DMS 273 treated with DMSO at 0.1 percent for 48 hours (cell line): ENCODE results near the gene KIAA0232.

Source experiments
- DNase-seq: peaks from one replicate; lab custom pipeline; 2025; lab: John Stamatoyannopoulos, UW

KIAA0232 gene

DNA sequence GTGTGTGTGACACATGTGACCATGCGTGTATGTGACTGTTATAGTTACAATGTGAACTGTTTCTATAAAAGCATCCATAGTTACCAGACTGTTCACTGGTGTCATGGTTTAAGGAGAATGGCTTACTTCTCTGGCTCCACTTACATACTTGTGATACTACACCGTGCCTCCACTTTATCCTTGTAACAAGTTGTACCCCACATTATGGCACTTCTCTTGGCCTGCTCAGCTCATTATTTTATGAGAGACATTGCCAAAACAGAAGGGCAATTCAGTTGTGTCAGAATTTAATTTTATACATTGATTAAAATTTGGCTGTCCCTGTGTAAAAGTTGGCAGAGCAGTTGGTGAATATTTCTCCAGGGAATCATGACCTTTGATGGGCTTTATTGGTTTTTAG is 64.7 kb downstream of the KIAA0232 start:
- DNase-seq = no peak

DNA sequence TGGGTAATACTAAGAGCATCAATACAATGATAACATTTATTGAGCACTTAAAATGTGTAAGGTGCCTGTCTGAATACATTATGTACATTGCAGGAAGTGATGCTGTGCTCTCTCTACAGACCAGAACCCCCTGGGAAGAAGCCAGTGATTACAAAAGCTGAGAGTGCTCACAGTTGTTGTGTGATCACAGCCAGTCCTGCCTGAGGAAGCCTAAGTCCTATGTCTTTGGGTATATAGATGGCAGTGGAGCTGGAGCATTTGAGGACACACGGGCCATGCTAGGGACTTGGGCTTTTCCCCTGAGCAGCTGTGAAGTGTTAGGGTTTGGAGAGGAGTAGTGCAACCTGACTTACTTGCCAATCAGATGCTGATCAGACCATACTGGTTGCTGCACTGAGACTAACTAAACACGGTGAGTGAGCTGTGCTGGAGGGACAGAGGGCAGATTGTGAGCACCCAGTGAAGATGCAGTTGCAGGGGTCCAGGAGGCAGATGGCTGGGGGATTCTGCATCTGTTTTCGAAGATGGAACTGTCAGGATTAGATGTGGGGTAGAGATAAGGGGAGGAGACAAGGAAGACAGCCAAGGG is 66.3 kb downstream of the KIAA0232 start:
- DNase-seq = no peak

DNA sequence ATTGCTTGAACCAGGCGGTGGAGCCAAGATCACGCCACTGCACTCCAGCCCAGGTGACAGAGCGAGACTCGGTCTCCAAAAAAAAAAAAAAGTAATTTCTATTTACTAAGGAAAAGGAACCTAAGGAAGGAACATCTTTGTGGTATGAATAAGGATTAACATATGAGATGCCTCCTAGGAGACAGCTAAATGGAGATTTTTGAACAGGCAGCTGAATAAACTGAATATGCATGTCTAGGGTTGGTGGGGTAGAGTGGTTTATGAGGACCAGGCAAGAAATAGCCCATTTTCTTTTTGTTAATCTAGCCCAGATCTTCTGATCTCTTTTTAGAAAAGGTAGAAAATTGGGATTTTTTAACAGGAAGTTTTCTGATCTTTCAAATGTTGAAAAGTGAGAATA is 67.2 kb downstream of the KIAA0232 start:
- DNase-seq = no peak

DNA sequence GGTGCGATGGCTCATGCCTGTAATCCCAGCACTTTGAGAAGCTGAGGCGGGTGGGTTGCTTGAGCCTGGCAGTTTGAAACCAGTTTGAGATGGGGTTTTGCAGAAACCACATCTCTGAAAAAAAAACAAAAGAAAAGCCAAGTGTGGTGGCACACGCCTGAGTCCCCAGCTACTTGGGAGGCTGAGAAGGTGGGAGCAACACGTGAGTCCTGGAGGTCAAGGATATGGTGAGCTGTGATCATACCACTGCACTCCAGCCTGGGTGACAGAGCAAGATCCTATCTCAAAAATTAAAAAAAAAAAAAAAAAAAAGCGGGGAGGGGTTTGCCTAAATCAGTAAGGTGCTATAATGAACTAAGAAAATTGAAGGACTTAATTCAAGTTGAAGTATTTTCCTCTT is 68.9 kb downstream of the KIAA0232 start:
- DNase-seq = no peak

DNA sequence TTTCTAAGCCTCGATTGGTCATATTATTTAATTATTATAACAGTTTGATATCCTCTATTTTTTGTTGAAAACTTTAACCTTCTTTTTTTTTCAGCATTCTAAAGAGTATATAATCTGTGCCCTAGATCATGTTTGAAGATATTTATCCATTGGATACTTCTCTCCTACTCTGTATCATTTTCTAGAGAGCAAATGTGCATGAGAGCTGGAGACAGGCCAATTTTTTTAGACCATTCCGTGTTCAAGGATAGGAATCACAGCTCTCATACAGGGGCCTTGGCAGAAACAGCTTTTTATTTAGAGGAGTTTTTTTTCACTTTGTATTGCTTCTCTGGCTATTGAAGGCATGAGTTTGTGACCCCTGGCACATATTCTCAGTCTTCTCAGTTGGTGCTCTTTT is 69.4 kb downstream of the KIAA0232 start:
- no peak for DNase-seq

DNA sequence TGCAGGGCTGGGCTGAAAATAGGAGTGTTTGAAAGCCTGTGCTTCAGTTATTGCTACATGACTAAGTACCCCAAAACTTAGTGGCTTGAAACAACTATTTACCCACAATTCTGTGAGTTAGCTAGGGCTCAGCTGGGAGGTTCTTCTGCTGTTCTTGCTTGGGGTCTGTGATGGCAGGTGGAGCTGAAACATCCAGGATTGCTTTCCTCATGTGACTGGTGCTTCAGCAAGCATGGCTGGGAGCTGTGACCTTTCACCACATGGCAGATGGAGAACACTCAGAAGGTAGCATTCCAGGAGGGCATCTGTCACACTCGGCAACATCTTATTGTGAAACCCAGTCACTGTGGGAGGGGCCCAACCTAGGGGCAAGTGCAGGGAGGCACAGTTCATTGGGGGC is 70.1 kb downstream of the KIAA0232 start:
- DNase-seq = no peak

DNA sequence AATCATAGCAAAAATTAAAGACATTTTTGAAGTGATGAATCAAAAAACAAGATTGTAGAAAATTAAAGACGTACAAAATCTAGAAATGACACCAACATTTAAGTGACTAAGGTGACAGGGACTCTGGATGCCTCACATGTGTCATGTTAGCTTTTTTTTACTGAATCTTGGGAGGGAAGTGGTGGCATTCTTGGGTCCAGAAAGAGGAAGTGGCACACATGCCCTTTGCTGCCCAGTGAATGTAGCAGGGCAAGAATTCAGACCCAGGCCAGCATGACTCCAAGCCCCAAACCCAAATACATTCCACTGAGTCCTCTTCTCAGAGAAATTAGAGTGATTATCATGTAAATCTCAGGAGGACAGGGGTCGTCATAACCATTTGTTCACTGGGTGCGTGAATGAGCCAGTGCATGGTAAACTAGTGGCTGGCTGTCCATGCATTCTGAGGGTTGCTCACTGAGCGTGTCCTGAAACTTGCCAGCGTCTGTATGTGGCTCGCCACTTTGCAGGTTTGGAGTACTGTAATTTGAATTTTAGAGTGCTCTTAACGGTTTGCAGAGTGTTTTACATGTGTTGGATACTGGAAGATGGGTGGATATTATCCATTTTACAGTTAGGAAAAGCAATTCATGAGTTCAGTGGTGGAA is 71.7 kb downstream of the KIAA0232 start:
- DNase-seq = no peak

DNA sequence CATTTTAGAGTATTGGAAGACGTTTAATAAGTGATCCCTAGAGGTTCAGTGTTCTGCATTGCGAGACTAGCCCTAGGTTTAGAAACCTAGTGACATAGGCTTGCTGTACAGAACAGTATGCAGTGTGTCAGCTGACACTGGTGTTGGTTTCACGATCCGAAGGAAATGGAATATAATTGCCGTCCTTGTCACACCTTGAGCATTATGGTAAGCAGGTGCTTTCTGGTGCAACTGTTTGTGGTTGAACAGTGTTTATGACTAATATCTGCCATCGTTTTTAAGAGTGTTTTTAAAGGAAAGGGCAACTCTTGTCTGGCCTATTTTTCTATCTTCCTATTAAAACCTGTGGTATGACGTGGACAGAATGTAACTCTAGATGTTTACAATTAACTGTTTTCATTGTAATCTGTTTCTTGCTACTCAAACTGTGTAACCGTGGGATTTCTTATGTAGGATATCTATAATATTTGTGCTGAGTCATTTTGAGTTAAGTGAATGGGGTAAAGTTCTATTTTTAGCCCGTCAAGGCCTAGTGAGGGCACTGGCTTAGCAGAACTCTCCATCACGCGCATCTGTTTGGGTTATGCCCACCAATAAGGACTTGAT is 73.3 kb downstream of the KIAA0232 start:
- no peak for DNase-seq

DNA sequence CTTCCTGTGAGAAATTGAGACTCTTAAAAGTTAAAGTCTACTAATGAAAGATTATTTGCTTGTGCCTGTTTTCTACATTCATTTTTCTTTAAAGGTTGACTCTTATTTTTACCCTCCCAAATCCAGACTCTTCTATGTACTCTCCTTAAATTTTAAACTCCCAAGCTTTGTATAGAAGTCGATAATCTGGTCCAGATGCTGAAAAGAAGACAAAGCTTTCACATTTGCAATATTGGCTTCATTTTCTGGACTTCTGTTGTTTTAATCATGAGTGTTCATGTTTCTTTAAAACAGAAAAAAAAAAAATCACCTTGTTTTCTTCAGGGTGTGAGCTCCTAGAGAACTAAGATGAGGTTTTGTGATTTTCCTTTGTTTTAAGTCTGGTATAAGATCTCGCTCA is 73.9 kb downstream of the KIAA0232 start:
- DNase-seq = no peak

DNA sequence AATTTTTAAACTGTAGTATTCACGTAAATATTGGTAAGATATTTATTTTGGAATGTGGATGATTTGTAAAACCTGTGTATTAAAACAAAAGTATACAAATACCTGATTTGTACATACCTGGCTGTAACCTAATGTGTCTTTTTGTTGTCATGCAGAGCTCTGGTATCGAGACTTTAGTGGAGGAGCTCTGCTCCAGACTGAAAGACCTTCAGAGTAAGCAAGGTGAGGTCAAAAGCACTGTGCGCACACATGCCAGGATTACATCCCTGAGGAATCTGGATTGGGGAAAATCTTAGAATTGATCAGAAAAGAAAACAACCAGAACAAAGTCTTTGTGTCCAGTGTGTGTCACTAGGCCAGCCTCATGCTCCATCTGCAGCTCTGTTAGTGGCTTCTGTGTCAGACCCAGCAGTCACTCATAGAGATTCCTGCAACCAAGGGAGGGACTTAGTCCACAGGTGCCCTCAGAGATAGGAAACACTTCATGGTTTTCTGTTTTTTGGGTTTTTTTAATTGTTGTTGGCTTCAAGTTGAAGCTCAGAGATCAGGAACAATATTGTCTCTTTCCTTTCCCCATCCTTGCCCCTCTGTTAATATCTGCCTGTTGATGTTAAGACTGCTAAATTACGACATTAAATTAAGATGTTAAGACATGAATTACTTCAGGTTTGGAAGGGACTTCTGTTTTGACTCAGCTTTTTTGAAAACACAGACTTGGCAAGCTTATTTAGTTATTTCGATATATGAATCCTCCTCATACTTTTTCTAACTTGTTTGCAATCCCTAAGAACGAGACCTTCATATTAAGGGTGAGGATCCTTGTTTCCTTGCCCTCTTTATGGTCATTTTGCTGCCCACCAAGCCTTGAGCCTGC is 74.7 kb downstream of the KIAA0232 start:
- DNase-seq = no peak

DNA sequence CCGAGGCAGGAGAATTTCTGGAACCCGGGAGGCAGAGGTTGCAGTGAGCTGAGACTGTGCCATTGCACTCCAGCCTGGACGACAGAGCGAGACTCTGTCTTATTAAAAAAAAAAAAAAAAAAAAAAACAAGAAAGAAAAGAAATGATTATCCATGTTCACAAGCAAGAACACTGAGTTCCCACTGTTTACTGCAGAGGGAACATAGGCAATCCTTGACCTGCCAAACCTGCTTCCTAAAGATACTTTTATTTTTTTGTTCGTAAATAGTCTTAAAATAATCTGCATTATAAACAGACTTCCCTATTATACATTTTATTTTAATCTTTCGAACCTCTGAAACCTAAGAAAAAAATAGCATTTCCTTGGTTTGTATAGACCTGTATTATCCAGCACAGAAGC is 76.5 kb downstream of the KIAA0232 start:
- DNase-seq = no peak

DNA sequence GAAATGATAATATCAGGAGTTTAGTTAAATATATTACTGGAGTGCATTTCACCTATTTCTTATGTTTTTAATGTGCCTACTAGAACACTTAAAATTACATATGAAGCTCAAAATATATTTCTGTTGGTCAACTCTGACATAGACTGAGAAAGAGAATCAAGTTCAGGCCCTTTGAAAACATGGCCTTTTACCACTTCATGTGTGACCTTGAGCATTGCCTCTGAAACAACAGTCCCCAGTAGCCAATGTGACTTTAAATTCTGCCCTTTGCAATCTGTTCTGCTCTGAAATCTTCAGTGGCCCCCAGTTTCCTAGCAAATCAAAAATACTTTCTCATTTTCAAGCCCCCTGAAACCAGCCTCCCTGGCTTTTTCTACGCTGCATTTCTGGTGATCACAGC is 77.0 kb downstream of the KIAA0232 start:
- no peak for DNase-seq

DNA sequence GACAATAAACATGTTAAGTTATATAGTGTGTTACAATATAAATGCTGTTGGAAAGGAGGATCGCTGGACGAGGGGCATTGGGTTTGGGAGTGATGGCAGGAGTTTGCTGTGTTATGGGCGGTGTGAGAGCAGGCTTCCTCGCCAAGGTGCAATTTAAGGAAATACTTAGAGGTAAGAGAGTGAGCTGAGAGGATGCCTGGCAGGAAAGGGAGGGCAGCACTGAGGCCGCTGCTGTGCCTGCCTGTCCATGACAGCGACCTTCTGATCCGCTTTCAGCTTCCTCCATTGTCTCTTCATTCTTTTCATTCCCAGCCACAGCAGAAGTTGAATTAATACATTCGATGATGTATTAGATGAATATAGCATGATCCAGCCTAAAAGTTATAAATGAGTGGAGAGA is 85.9 kb downstream of the KIAA0232 start:
- DNase-seq = no peak

DNA sequence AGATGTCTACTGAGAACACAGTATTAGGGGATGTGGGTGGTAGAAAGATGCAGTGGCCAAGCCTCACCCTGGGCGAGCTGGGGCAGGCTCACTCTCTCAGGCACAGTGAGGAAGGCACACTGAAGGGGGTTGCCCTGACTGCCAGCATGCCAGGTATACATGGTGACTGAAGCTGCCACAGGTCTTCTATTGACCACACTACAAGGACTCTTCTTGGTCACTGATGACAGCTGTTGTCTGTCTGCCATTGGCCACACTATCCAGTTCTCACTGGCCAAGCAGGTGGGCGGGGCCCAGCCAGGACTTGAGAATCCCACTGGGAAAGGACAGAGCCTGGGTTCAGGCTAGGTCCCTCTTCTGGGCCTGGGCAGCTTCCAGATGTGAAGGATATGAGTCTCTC is 87.4 kb downstream of the KIAA0232 start:
- no peak for DNase-seq

DNA sequence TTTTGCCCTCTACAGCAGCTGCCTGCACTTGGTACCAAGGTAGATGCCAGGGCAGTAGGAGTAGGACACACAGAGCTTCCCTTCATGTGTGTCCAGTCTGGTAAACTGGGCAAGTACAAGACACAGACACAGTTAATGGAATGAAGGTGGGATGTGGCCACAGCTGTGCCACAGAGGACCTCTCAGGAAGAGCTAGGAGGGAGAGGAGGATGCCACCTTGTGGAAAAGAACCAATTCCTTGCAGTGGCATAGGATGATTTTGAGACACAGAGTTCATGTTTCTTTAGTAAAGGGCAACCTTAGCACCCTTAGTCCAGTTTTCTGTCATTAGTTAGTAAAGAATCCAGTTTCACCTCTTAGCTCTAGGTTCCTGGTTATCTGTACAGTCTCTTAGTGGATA is 90.8 kb downstream of the KIAA0232 start:
- no peak for DNase-seq

DNA sequence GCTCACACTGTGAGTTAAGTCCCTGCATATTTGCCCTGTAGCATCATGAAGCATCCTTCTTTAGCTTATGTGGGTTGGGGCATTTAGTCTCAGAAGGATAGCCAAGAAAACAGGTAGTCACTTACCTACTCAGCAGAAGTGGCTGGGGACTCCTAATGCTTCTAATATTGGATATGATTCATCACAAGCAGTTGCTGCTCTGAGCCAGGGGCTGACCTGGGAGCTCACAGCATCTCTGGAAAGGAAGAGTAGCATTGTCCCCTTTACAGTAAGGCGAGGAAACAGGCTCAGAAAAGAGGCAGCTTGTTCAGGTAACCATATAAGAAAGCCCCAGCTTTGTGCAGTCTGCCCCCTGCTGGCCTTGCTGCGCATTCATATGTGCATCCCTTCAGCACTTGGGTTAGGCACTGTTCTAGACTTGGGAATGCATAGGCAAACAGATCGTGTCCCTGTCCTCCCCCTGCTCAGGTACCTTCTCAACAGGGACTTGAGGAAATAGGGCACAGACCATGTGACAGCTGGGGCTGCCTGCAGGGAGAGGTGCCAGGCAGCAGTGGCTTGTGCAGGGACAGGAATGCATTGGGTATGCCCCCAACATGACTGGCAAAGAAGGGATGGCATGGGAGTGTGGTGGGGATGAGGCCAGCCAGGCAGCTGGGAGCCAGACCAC is 91.4 kb downstream of the KIAA0232 start:
- DNase-seq = no peak

DNA sequence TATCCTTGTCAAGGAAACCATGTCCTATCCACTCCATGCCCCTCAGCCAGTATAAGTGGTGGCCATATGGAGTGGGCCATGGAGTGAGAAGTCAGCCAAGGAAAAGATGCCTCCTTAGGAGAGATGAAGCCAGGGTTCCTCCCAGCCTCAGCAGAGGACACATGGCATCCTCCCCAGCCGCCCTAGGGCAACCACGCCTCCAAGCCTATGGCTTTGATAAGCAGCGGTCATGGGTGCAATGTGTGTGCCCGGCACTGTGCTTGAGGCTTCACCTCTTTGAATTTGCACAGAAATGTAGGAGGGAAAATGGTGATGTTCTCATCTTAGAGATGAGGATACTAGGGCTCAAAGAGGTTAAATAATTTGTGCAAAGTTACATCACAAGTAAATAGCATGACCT is 92.5 kb downstream of the KIAA0232 start:
- DNase-seq = no peak

DNA sequence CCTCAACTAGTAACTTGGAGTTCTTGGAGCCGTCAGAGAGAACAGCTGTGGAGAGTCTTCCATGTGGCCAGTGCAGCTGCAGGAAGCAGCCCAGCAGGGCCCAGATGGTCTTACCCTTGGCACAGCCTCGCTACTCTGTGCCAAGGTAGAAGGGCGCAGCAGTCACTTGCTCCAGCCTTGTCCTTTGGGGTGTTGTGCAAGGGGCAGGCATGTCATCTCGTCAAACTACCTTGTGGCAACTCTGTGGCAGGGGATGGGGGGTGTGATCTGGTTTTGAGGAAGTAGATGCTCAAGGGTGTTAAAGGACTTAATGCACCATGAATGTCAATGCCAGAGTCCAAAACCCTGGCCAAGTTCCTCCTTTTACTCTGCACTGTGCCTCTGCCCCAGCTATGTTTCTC is 92.9 kb downstream of the KIAA0232 start:
- no peak for DNase-seq

DNA sequence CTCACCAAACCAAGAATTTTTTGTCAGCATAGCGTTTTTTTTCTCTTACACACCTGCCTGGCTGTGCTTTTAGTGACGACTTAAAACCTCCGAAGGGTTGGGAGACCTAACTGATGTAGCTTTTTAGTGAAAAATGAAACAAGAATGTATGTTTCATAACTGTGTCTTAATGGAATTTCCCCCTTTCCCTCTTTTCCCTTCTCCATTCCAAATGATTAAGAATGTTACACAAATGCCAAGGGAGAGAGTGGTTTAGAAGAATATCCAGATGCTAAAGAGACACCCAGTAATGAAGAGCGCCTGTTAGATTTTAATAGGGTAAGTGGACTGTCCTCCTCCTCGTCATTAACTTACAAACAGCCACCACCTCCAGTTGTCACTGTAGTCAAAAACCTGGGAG is 93.9 kb downstream of the KIAA0232 start:
- no peak for DNase-seq

DNA sequence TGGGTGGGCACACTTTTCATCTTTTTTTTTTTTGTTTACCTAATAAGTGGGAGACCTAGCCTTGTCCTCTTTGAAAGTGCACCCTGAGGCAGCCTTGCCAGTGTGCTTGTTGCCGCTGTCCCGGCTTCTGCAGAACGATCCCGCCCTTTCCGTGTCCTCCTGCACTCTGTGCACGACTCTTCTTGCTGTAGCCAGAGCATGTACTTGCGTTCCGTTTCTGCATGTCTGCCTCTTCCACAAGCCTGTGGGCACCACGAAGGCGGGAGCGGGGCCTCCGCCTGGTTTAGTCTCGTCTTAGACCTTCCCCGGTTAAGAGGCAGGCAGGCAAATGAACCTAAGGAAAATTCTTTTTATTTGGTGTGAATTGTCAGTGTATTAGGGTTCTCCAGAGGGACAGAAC is 94.5 kb downstream of the KIAA0232 start:
- DNase-seq = no peak

DNA sequence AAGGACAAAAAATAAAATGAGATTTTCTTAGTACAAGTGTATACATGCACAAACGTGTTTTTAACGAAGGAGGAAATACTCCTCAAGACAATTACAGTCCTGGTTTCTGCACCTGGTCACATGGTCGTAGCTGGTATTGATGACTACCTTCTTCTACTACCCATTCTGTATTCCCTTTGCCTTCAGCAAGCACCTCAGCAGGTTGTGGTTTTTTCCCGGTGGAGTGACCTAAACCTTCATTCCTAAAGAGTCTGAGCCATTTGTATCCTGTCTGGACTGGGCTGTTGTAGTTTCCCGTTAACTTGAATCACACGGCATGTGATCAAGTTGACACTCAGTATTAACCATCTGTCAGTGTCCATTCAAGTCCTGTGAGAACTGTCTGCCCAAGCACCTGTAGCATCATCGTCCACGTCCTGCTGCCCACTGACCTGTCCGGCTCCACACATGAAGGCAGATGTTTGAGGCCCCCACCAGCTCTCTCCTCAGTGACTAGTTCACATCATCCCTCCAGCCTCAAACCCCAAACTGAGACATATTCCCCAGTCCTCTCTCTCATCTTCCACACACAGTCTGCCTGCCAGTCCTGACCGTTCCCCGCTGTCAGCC is 96.0 kb downstream of the KIAA0232 start:
- DNase-seq = no peak

DNA sequence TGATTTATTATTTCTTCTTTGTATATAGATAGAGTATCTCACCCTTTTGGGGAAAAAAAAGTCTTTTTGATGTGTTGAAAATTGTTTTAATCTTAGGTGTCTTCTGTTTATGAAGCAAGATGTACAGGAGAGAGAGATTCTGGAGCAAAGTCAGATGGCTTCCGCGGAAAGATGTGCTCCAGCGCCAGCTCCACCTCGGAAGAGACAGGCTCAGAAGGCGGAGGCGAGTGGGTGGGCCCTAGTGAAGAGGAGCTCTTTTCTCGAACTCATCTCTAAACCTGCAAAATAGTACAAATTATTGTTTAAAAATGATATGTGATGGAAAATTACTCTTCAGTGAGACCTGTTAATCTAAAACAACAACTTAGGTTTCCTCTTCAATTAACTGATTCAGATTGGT is 98.2 kb downstream of the KIAA0232 start:
- DNase-seq = no peak
